Right lobe of liver (tissue), 6 donors: ENCODE results near the gene RBFOX2. TPM values are rescaled to one million over a fixed set of nuclear protein-coding genes. Genes with fewer than 3 reads are reported as not detected.

ENCODE experiments used
- ATAC-seq, 4 donors: fragments of 200-7000 bp; cut with Tn5 transposase; one replicate each; pipeline ENCODE4 v1.9.1; 2020; ENCODE audit warnings: mild to moderate bottlenecking in 4 of 4, moderate library complexity in 4 of 4
- DNase-seq, 3 donors: peaks; one replicate each; pipeline ENCODE4 v3.0.0-alpha.2; 2020
- H3K27ac ChIP-seq, 3 donors: fragments of 200-600 bp; one replicate each; pipeline ENCODE4 v1.8.0; 2022
- H3K27me3 ChIP-seq, 2 donors: fragments of 200-600 bp; one replicate each; pipeline ENCODE4 v1.8.0; 2022
- H3K36me3 ChIP-seq, 4 donors: fragments of 200-600 bp; sonication (generic) in 1 of 4; one replicate each; pipeline versions ENCODE4 v1.5.1 to v1.8.0; 2017 to 2022; ENCODE audit warnings: control low read depth in 1 of 4
- H3K4me1 ChIP-seq, 4 donors: fragments of 200-600 bp; sonication (generic) in 1 of 4; one replicate each; pipeline versions ENCODE4 v1.5.1 to v1.8.0; 2017 to 2022; ENCODE audit warnings: control low read depth in 1 of 4
- H3K4me3 ChIP-seq, 3 donors: fragments of 200-600 bp; one replicate each; pipeline ENCODE4 v1.8.0; 2022
- H3K9me3 ChIP-seq, 4 donors: fragments of 200-600 bp; sonication (generic) in 1 of 4; one replicate each; pipeline versions ENCODE4 v1.5.1 to v1.8.0; 2017 to 2022; ENCODE audit warnings: control low read depth in 1 of 4
- POLR2A ChIP-seq: fragments of 450-650 bp; IDR thresholded peaks from one replicate; pipeline ENCODE4 v1.6.1; 2017; ENCODE audit warnings: antibody characterized with exemption, mild to moderate bottlenecking
- WGBS: methylation state at CpG from one replicate; pipeline ENCODE4 v1.1.6; 2018; ENCODE audit warnings: low coverage, low lambda C conversion rate; ENCODE audit not compliant: insufficient coverage; ENCODE audit errors: missing lambda C conversion rate; 5-methylcytosine and 5-hydroxymethylcytosine counted together
- intact Hi-C, 2 donors: fragments of 100-400 bp; cut with DNase I; formaldehyde crosslinking; loops; one replicate each; pipeline versions ENCODE4 v1.11.2 to v1.14.1; 2022
- total RNA-seq, 6 experiments: library from RNA; depleted of rRNA in 2 of 6; stranded (reverse); fragments of >200 nt in 2 of 6; fragmentation: NEBNext Ultra II Directional in 3 of 6; extraction: Animal tissue kit (Norgen Biotek cat#: 25700) in 3 of 6; gene quantifications; one replicate each; pipeline versions ENCODE4 v1.1.0 to v1.2.4, GENCODE V29; 2016 to 2023
- TF ChIP-seq, protein P1 (sequence below), 4 donors: fragments of 200-600 bp in 3 of 4; fragments of 450-650 bp in 1 of 4; IDR thresholded peaks; one replicate each; pipeline versions ENCODE4 v1.5.1 to v1.8.0; 2016 to 2022; ENCODE audit warnings: antibody characterized with exemption in 4 of 4, mild to moderate bottlenecking in 2 of 4
- donor health status: DM: no; HTN: yes; CAD: no.
- donor health status: DM: no; HTN: no; CAD: no.
- donor health status: DM: no; HTN: no; CAD: no.
- donor health status: DM: no; HTN: yes; CAD: no.
- donor health status: DM: no; HTN: yes; CAD: no.

The RBFOX2 gene
- total RNA-seq, 6 experiments from 2014 or later = 23.9 to 36.5 (median 29.5) TPM

DNA sequence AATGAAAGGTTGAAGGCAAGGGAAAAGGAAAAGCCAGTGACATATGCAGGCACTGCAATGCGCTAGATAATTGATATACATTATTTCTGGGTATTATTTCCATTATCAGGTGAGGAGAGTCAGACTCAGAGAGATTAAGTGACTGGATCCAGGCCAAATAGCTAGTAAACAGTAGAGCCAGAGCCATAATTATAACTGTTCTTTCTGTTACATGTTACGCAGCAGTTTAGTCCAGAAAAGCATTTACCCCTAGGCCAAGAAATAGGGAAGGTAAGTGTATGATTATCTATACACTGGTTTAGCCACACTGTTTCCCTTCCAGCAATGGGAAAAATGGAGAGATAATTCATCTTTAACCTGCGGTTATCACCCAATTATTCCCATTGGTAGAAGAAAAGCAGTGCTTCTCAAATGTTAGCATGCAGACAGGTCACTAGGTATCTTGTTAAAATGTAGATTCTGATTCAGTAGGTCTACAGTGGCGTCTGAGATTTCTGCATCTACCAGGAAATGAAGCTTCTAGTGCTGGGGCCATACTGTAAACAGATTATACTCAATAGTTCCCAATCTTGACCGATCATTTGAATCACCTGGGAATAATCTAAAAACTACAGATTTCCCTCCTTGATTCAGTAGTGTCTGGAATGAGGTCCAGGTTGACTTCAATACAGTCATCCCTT lies 69.4 kb downstream of the RBFOX2 start:
- Histone ChIP-seq H3K36me3 (no peaks in the 10 kb centered on the region), H3K9me3 (no peaks in the 10 kb centered on the region), H3K4me3 (no peak overlapping the region), H3K27ac (no peak overlapping the region), H3K4me1 (peaks cover 0 to 5% (median 0%) of the 10 kb centered on the region in 4 donors), H3K27me3 (no peaks in the 10 kb centered on the region)
- WGBS = 87% methylated on average over 4 of the region's 5 CpGs
- TF ChIP-seq, protein P1, sequence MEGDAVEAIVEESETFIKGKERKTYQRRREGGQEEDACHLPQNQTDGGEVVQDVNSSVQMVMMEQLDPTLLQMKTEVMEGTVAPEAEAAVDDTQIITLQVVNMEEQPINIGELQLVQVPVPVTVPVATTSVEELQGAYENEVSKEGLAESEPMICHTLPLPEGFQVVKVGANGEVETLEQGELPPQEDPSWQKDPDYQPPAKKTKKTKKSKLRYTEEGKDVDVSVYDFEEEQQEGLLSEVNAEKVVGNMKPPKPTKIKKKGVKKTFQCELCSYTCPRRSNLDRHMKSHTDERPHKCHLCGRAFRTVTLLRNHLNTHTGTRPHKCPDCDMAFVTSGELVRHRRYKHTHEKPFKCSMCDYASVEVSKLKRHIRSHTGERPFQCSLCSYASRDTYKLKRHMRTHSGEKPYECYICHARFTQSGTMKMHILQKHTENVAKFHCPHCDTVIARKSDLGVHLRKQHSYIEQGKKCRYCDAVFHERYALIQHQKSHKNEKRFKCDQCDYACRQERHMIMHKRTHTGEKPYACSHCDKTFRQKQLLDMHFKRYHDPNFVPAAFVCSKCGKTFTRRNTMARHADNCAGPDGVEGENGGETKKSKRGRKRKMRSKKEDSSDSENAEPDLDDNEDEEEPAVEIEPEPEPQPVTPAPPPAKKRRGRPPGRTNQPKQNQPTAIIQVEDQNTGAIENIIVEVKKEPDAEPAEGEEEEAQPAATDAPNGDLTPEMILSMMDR (IDR thresholded peaks at IDR 0.05) = no peak
- no peak for TF ChIP-seq POLR2A
- ATAC-seq (no peak), DNase-seq (no peak)
- intact Hi-C loops = no loop called here

DNA sequence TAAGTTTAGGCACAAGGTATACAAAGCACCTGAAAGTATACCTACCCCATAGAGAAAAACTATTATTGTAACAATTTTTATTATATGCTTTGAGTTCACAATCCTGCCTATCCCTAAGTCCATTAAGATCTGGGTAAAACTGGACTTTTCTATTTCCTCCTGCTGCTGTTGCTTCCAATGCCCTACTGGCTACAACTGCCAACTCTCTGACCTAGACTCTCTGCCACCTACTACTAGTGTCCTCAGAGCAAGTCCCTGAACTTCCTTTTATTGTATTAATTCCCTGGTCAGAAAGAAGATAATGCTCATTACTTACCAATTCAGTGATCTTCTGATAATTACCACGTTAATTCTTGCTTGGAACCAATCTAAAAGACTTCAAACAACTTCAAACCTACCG lies 70.3 kb downstream of the RBFOX2 start:
- Histone ChIP-seq H3K4me3 (no peak overlapping the region), H3K36me3 (no peaks in the 10 kb centered on the region), H3K27ac (no peak overlapping the region), H3K4me1 (peaks cover 0 to 5% (median 2%) of the 10 kb centered on the region in 4 donors), H3K9me3 (no peaks in the 10 kb centered on the region), H3K27me3 (no peaks in the 10 kb centered on the region)
- no peak for TF ChIP-seq POLR2A
- TF ChIP-seq, protein P1 (IDR thresholded peaks at IDR 0.05) = no peak
- intact Hi-C loops = no loop called here
- 72% methylated on average over 2 of the region's 2 CpGs for WGBS
- ATAC-seq = peak in 2 of 4 donors; percentile 48 to 61
- no peak for DNase-seq

DNA sequence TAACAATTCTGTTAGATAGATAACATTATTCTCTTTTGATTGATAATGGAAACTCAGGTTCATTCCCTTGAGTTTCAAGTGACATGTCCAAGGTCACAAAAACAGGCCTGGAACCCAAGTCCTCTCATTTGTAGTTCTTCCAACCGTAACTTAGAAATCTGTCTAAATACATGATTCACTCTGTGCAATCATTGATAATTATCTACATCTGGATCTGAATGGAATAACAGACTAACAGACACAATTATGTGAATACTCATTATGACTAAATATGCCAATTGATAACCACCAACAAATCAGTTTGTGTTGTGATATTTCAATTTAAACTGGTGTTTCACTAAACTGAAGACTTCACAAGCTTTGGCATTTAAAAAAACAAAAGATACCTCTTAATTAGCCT lies 71.0 kb downstream of the RBFOX2 start:
- no peak overlapping the region for H3K27ac ChIP-seq
- no peaks in the 10 kb centered on the region for H3K36me3 ChIP-seq
- ATAC-seq (no peak), DNase-seq (no peak)
- intact Hi-C loops = no loop called here
- H3K4me1 ChIP-seq = peaks cover 0 to 5% (median 2%) of the 10 kb centered on the region in 4 donors
- no peaks in the 10 kb centered on the region for H3K27me3 ChIP-seq
- no peak for TF ChIP-seq POLR2A
- TF ChIP-seq, protein P1 (IDR thresholded peaks at IDR 0.05) = no peak
- H3K9me3 ChIP-seq = no peaks in the 10 kb centered on the region
- WGBS = 93% methylated on average over 1 of the region's 1 CpG
- no peak overlapping the region for H3K4me3 ChIP-seq

DNA sequence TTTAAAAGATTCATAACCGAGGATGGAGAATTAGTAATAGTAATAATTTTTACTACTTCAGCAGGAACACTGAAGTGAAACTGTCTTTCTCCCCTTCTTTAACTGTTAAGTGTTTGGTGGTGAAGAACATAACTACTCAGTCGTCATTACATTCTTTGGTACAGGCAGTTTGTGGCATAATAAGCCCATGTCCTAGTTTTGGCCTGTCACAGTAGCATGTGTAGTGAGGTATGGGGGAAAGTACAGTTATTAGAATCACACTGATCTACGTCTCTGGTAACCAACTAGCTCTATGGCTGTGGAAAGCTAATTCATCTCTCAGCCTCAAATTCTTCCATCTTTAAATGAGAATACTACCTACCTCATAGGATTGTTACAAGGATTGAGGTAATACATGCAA lies 71.8 kb downstream of the RBFOX2 start:
- Histone ChIP-seq H3K27ac (no peak overlapping the region), H3K27me3 (no peaks in the 10 kb centered on the region), H3K9me3 (no peaks in the 10 kb centered on the region), H3K4me3 (no peak overlapping the region), H3K4me1 (peaks cover 0 to 5% (median 2%) of the 10 kb centered on the region in 4 donors), H3K36me3 (no peaks in the 10 kb centered on the region)
- intact Hi-C loops = no loop called here
- WGBS = 79% methylated on average over 3 of the region's 3 CpGs
- ATAC-seq = no peak
- TF ChIP-seq, protein P1 (IDR thresholded peaks at IDR 0.05) = no peak
- no peak for TF ChIP-seq POLR2A
- no peak for DNase-seq
